NOMO-1 treated with dmso at 0.1 percent for 144 hours (cell line): ENCODE measurements around the gene EPB41L4A.

Experiments used
- DNase-seq: peaks from one replicate; lab custom pipeline; 2025; ENCODE audit not compliant: unreplicated experiment; lab: John Stamatoyannopoulos, UW

The EPB41L4A gene

GRCh38 chr5:112356178-112356956 is 62.7 kb downstream of the EPB41L4A start:
- no peak for DNase-seq

DNA sequence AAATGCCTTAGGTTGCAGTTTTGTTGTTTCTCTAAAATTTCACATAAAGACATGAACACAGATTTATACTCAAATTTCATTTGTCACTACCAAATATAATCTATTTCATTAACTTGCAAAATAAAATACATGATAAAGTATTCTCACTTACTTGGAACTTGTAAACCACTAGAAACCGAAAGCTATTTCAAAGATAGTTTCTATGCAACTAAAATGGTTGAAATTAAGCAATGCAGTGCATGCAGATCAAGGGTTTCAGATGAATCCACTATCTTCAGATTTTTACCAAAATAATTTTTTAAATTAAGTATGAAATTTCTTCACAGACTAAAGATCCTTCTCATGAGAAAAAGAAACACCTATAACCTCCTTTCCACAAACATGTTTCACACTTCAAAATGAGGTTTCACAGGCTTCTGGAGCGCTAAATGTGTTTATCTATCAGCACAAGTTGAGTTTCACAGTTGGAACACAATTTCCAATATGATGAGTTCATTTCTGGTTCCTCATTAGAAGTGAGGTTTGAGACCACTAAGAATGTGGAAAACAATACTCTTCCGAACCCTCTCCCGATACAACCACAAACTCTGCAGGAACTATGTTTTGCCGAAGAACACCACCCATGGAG is 63.9 kb downstream of the EPB41L4A start:
- no peak for DNase-seq

GRCh38 chr5:112353678-112354077 is 65.4 kb downstream of the EPB41L4A start:
- no peak for DNase-seq

GRCh38 chr5:112351225-112351624 is 67.9 kb downstream of the EPB41L4A start:
- no peak for DNase-seq

GRCh38 chr5:112350626-112351025 is 68.5 kb downstream of the EPB41L4A start:
- no peak for DNase-seq

GRCh38 chr5:112349371-112349770 is 69.7 kb downstream of the EPB41L4A start:
- DNase-seq, result no peak

DNA sequence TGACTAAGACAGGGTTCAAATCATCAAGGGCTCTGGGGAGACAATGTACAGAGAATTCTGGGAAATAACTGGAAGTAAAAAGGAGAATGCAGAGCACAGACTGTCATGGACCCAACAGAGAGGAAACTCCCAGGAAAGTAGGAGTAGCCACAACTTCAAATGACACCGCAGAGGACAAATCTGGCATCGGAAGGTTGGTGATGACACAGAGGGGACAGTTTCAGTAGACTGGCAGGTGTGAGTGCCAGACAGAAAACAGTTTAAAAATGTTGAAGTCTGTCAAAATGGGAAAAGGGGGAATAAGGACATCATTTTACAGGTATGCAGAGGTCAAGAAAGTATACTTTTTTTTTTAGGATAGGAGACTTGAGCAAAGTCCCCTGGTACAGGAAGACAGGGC is 70.2 kb downstream of the EPB41L4A start:
- DNase-seq, result no peak

GRCh38 chr5:112348387-112348786 is 70.7 kb downstream of the EPB41L4A start:
- no peak for DNase-seq

GRCh38 chr5:112346411-112347044 is 72.5 kb downstream of the EPB41L4A start:
- DNase-seq, result no peak

DNA sequence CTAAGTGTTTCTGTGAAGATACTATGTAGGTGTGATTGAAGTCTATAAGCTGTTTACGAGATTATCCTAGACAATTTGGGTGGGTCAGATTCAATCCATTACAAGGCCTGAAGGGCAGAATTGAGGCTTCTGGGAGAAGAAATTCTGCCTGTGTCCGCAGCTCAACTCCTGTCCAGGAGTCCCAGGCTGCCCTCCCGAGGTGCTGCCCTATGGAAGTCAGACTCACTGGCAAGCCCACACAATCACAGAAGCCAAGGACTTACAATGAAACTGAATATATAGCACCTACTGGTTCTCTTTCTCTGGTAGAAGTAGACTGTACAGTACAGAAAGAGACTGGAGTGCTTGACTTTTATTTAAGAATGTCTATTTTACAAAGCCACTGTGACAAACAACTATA is 74.5 kb downstream of the EPB41L4A start:
- DNase-seq, result no peak

DNA sequence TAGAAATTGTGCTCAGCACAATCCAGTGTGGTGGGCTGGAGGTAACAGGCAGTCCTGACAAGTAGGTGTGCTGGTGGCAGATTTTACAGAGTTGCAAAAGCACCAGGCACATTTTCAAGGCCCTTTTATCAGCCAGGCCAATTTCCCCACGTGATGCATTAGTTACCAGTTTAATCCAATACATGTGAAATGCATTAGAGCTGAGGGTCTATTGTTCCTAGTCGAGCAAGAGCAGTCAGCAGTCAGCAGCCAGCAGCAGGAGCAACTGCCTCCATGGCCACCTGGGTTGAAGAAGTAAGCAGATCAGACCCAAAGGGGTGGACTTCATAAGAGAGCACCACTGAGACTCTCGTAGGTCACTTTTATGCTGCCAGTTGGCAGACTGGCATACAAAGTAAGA is 76.7 kb downstream of the EPB41L4A start:
- no peak for DNase-seq

DNA sequence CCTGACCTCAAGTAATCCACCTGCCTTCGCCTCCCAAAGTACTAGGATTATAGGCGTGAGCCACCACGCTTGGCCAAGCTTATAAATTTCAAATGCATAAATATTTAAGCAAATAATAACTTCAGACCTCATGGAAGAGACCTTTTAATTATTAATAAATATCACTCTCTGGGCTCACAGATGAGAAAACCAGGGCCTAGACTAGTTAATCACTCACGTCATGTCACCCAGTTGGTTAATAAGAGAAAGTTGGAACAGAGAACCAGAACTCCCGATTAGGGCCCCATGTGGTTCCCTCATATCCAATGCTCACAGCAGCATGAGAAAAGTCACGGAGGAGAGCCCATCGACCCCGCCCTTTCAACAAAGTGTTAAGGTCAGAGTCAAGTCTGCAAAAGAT is 79.3 kb downstream of the EPB41L4A start:
- no peak for DNase-seq

GRCh38 chr5:112338681-112339337 is 80.3 kb downstream of the EPB41L4A start:
- no peak for DNase-seq

GRCh38 chr5:112333331-112333781 is 85.7 kb downstream of the EPB41L4A start:
- no peak for DNase-seq

- no peak for DNase-seq
These were observed 87.2 kb downstream of the EPB41L4A start for GRCh38 chr5:112331892-112332291.

DNA sequence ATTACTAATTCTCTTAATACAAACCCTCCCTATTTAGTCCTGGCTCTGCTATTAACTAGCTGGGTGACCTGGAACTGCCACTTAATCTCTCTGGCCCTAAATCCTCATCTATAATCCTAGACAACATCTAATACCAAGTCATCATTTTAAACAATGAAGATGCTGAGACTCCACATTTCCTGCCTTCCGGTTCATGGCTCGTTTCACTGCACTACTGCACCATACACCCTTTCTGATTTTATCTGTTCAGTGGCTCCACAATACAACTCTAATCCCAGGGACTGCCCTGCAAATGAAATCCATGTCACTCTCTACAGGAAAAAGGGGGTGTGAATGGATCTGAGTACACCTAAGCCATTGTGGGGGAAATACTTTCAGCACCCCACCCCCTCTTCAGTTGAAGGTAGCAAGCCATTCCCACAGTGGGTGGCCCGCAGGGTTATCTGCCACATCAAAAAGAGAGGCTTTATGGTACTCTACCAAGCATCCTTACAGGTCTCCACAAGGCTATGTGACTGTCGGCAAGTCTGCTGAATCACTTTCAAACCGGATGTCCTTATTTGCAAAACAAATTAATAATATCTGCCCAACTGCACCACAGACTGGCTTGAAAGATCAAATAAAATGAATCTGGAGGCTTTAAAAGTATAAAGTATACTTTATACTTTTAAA is 89.5 kb downstream of the EPB41L4A start:
- DNase-seq, result no peak

GRCh38 chr5:112323166-112323565 is 95.9 kb downstream of the EPB41L4A start:
- no peak for DNase-seq

DNA sequence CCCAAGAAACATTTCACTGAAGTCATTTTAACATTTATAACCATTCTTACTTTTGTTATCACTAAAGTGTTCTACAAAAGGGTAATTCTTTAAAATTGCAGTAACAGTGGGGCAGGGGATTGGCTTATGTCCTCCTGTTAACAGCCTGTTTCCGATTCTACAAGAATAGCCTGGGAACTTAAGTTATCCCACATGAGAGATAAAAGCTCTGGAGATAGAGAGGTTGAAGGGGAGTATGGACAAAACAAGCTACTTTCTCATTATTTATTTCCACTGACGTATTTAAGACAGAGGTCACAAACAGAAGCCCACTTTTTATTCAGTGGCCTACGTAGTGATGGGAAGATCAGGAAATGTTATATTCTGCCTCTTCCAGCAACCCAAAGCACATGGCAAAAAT is 98.7 kb downstream of the EPB41L4A start:
- no peak for DNase-seq

GRCh38 chr5:112318346-112318745 is 100.7 kb downstream of the EPB41L4A start:
- DNase-seq, result no peak

GRCh38 chr5:112317866-112318265 is 101.2 kb downstream of the EPB41L4A start:
- DNase-seq, result no peak

DNA sequence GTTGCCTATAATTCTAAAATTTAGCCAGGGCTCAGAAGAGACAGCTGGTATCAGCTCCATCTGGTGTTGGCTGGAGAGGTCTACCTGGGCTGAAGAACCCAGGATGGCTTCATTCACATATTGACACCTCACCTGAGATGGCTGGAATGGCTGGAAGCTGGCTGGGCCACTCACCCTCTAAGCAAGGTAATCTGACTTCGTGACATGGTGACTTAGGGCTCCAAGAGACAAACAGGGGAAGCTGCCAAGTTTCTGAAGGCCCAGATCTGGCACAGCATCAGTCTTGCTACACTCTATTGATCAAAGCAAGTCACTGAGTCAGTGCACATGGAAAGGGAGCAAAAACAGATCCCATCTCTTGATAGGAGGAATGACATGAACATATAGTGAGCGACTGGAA is 102.3 kb downstream of the EPB41L4A start:
- DNase-seq, result no peak
